Fibroblast of villous mesenchyme (primary cell): ENCODE results near the gene COL1A1. TPM values are rescaled to one million over a fixed set of nuclear protein-coding genes. Genes with fewer than 3 reads are reported as not detected.

Source experiments
- DNase-seq: peaks from one replicate; pipeline ENCODE4 v3.0.0-alpha.2; 2010; ENCODE audit warnings: low read depth
- H3K4me3 ChIP-seq: 2 replicates; pipeline ENCODE4 v1.5.1; 2011; ENCODE audit warnings: low read depth, mild to moderate bottlenecking, low read length
- CTCF ChIP-seq: IDR thresholded peaks from 2 replicates; pipeline ENCODE4 v1.5.1; 2012; ENCODE audit warnings: low read depth, mild to moderate bottlenecking, low read length; ENCODE audit not compliant: insufficient read depth
- total RNA-seq: library from RNA; depleted of rRNA; stranded (reverse); fragments of >200 nt; gene quantifications from 2 replicates; pipeline ENCODE4 v1.2.3, GENCODE V29; 2012

The COL1A1 gene
- total RNA-seq, 1 donor: 2,749 TPM

- H3K4me3 ChIP-seq: peak overlapping the region; percentile 85
- peak; percentile 8 for TF ChIP-seq CTCF
- DNase-seq: peak; percentile 67
Measured at GRCh38 chr17:50149417-50150353, 51.7 kb downstream of the COL1A1 start.

- H3K4me3 ChIP-seq: peak overlapping the region; percentile 85
- DNase-seq: no peak
- TF ChIP-seq CTCF: no peak
Measured at GRCh38 chr17:50149091-50149416, 52.4 kb downstream of the COL1A1 start.

GRCh38 chr17:50148226-50149090 lies 53.0 kb downstream of the COL1A1 start:
- peak; percentile 34 for TF ChIP-seq CTCF
- peak overlapping the region; percentile 85 for H3K4me3 ChIP-seq
- no peak for DNase-seq

- peak overlapping the region; percentile 85 for H3K4me3 ChIP-seq
- no peak for TF ChIP-seq CTCF
- DNase-seq: no peak
Measured at GRCh38 chr17:50147841-50148225, 53.6 kb downstream of the COL1A1 start.

GRCh38 chr17:50146927-50147665 lies 54.3 kb downstream of the COL1A1 start:
- DNase-seq: no peak
- no peak for TF ChIP-seq CTCF
- peak overlapping the region; percentile 85 for H3K4me3 ChIP-seq

- no peak for TF ChIP-seq CTCF
- peak overlapping the region; percentile 85 for H3K4me3 ChIP-seq
Measured at GRCh38 chr17:50146230-50146926, 55.1 kb downstream of the COL1A1 start.

More at GRCh38 chr17:50146230-50146926, 55.1 kb downstream of the COL1A1 start:
- DNase-seq: no peak
